ENCODE measurements around the gene ALDOC.

The ALDOC gene

DNA sequence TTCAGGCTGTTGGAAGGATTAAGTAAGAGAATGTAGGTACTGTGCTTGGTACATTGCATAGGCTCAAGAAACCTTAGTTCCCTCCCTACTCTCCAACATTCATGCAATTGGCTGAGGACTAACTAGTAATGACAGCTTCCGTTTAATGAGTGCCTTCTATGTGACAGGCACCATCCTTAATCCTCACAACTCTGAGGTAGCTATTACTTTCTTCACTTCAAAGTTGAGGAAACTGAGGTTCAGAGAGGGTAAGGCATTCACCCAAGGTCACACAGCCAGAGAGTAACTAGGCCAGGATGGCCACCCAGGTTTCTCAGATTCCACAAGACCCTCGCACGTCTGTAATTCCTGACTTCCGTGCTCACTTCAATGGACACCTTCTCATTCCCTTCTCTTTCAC, 46.4 kb downstream of the ALDOC start:
- DNase-seq: no peak

DNA sequence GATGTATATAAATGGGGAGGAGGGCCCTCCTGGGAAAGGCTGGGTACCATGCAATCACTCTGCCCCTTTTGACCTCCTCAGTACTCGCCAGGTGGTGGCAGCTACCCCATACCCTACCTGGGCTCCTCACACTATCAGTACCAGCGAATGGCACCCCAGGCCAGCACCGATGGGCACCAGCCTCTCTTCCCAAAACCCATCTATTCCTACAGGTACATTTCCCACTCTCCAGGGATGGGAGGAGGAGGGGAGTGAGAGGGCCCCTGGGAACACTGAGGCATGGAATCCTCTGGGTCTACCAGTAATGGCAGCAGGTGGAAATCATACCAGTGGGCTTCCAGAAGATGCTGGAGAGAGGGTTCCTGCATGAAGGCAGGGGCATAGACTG, 47.7 kb downstream of the ALDOC start:
- DNase-seq: no peak

DNA sequence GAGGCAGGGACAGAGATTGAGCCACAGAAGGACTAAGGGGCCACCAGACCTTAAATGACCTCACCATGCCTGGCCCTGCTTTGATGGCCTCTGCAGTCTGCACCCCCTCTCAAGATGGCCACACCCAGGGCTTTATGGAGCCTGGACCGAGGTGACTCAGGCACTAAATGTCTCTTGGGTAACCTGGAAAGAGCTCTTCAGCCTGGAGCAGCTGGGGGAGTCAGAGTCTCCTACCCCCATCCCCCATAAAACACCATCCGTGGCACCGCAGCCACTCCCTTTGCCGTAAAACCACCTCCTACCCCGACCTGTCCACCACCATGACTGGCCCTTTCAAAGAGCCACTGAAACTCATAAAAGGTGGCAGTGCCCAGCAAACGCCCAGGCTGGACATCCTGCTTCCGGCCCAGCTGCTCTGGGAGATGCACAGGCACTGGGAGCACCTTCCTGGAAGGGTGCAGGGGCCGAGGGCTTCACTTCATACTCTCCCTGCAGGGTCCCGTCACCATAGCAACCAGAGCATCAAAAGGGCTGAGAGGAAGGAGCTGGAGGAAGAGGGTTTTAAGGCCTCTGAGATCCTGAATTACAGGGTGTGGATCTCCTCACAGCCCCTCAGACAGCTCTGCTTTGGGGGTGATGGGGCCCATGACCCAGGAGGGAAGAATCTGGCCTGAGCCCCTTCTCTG, 48.2 kb downstream of the ALDOC start:
- DNase-seq: no peak

DNA sequence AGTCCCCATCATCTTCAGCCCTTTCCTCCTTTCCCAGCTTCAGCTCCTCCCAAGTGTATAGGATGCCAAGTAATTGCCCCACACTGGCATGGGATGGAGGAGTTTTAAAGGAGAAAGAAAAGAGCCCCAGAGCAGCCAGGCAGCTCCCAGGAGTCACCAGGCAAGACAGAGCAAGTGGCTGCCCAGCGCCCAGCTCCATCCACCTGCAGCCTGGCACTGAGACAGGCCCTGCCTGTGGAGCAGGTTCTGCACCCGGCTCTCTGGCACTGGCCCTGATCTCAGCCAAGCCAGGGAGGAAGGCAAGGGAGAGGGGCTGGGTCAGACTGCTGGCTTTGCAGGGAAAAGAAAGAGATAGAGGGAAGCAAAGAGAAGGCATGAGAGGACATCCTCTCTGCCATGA, 48.8 kb downstream of the ALDOC start:
- no peak for DNase-seq

DNA sequence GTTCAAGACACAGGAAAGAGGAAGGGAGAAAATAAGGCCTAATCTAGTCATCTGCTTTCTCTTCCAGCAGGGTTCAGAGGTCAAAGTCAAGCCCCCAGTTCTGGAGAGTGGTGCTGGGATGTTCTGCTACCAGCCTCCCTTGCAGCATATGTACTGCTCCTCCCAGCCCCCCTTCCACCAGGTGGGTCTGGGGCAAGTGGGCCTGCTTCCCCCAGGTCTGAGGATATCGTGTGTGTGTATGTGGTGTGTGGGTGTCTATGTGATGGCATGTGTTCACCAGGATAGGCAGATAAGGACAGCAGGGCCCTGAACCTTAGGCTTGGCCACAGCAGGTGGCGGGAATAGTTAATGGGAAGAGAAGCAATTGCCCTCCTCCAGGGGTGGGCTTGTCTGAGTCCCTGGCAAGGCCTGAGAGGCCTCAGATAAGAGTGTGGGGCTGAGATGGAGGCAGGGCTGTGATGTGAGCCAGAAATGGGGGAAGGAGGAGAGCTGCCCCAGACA, 49.5 kb downstream of the ALDOC start:
- DNase-seq: no peak

DNA sequence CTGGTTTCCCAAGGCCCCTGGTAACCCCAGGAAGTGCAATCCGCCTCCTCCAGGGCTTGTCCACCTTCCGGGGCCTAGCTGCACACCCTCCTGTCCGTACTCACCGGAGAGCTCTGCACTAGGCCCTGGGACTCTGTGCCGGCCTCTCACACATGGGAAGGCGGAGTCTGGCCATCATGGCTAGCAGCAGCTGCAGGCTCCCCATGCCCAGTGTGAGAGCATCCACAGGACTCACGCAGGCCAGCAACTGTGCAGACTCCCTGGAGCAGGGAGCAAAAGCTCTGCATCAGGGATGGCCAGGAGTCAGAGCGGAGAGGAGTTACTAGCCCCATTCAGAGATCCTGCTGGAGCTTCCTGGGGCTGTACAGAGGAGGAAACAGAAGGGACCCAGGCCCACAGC, 50.3 kb downstream of the ALDOC start:
- DNase-seq: no peak

DNA sequence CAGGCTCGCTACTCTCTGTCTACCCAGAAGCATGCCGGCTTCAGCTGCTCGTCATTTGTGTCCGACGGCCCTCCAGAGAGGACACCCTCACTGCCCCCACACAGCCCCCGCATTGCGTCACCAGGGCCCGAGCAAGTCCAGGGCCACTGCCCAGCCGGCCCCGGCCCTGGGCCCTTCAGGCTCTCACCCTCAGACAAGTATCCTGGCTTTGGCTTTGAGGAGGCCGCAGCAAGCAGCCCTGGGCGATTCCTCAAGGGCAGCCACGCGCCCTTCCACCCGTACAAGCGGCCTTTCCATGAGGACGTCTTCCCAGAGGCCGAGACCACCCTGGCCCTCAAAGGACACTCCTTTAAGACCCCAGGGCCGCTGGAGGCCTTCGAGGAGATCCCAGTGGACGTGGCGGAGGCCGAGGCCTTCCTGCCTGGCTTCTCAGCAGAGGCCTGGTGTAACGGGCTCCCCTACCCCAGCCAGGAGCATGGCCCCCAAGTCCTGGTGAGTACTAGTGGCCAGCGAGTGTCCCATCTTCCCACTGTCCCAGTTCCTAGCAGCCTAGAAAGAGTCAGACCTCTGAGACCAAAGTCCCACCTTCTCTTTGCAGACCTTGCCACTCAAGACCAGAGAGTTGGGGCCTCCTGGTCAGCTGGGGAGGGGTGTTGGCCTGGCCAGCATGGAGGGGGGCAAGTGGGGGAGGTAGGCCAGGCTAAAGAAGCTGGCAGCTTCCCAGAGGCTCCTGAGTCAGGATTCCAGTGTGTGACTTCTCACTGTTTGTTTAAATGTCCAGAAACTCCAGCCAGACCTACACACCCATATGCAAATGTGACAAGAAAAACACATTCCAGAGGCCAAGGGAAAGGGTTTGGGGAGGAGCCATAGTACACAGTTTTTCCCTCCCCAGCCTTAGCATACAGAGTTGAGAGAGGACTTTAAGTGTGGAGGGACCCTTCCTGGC, 51.9 kb downstream of the ALDOC start:
- DNase-seq: no peak

DNA sequence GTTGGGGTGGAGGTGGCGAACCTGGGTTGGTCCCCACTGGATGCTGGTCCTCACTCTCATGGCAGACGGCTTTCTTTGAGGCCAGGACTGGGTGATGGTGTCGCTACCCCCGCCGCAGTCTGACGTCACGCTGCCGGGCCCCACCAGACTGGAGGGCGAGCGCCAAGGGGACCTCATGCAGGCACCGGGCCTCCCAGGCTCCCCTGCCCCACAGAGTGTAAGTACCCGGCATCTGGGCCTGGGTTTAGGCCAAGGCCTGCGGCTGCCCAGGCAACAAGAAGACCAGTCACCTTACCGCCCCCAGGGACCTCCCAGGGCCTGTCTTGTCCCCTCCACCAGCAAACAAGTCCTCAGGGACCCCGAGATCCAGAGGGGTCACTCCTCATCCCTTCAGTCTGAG, 52.8 kb downstream of the ALDOC start:
- DNase-seq: no peak

DNA sequence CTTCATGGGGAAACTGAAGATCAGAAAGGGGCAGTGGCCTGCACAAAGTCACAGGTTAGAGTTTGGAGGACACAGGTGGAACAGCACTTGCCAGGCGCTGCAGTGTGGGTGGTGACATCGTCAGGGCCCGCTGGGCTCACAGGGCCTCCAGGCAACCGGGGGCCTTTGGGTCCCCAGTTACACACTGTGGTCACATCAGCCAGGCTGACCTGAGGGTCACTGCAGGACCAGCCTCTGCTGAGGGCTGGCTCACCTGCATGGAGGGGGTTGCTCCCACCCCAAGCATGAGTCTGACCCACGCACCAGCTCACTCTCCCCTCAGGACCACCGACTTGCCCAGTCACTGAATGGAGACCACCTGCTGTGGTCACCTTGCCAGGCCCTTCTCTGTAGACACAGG, 53.5 kb downstream of the ALDOC start:
- no peak for DNase-seq

Data from NCI-H1092 (cell line).